ENCODE measurements around the gene SLC12A4.

The SLC12A4 gene

DNA sequence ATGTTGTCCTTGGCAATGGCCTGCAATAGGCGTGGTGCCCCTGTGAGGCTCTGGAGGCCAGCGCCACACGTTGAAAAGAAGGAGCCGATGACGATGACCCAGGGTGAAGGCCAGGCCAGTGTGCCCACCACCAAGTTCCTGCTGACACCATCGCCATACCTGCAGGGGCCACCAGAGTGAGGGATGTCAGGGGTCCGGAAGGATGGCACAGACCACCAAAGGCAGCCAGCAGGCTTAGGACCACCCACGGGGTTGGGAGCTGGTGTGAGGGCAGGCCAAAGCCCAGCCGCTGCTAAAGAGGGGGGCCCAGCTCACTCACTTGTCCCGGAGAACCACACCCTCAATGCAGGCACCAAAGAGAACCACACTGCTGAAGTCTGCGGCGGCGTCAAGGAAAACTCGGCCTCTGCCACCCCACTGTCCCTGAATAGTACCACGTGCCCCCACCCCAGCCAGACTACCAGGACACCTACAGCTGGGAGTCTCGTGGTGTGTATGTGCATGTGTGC lies 18.0 kb downstream of the SLC12A4 start:
- Mint-ChIP-seq H3K9me3 (no peaks in the 10 kb centered on the region), H3K4me1 (no peaks in the 10 kb centered on the region), H3K4me3 (no peak overlapping the region), H3K36me3 (ENCODE audit: insufficient read depth) (peaks cover 8% of the 10 kb centered on the region), H3K27me3 (no peaks in the 10 kb centered on the region), H3K27ac (ENCODE audit: low read depth) (no peak overlapping the region)
- ATAC-seq (replicated peaks; ENCODE audit: extremely low read depth, poor library complexity, severe bottlenecking) (no peak), DNase-seq (ENCODE audit: low spot score in 2 of 2) (no peak)

DNA sequence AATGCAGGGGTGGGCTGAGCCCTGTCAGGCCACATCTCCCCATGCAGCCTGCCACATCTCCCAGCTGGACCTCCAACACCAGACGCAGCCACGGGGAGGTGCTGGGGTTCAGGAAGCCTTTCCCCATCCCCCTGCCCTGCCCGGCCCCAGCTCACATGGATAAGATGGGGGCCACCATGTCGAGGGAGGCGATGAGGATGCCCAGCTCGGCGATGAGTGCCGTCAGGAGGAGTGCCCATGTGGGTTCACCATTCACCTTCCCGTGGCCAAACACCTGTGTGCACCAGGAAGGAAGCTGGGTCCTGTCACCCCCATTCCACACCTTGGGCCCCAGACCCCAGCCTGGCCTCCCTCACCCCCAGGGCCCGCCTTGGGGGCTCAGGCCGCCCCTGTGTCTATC lies 18.8 kb downstream of the SLC12A4 start:
- Mint-ChIP-seq H3K4me3 (no peak overlapping the region), H3K27me3 (no peaks in the 10 kb centered on the region), H3K9me3 (no peaks in the 10 kb centered on the region), H3K36me3 (ENCODE audit: insufficient read depth) (peaks cover 7% of the 10 kb centered on the region), H3K4me1 (no peaks in the 10 kb centered on the region), H3K27ac (ENCODE audit: low read depth) (no peak overlapping the region)
- ATAC-seq (replicated peaks; ENCODE audit: extremely low read depth, poor library complexity, severe bottlenecking) (no peak), DNase-seq (ENCODE audit: low spot score in 2 of 2) (no peak)

DNA sequence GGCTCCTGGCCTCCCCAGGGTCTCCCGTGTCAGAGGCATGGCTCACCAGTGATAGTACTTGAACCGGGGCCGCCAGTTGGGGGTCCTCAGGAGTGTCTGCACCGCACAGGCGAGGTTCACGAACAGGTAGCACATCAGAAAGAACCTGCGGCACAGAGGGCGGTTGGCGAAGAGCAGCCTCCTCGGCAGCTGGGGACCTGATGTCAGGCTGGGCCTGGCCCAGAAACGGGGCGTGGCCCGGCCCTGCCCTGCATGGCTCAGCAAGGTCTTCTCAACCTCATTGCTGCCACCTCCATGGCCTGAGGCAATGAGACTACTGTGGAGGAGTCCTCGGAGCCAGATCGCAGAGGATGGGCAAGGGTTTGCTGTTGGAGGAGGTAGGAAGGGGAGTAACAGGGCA lies 20.4 kb downstream of the SLC12A4 start:
- DNase-seq (ENCODE audit: low spot score in 2 of 2) = no peak
- H3K36me3 Mint-ChIP-seq (ENCODE audit: insufficient read depth) = peaks cover 8% of the 10 kb centered on the region
- H3K9me3 Mint-ChIP-seq = no peaks in the 10 kb centered on the region
- H3K4me3 Mint-ChIP-seq = no peak overlapping the region
- H3K4me1 Mint-ChIP-seq = no peaks in the 10 kb centered on the region
- no peaks in the 10 kb centered on the region for H3K27me3 Mint-ChIP-seq
- H3K27ac Mint-ChIP-seq (ENCODE audit: low read depth) = peak overlapping the region; percentile 25
- no peak for ATAC-seq (replicated peaks; ENCODE audit: extremely low read depth, poor library complexity, severe bottlenecking)

- H3K27ac Mint-ChIP-seq (ENCODE audit: low read depth) = no peak overlapping the region
- peaks cover 4% of the 10 kb centered on the region for H3K4me1 Mint-ChIP-seq
- ATAC-seq (replicated peaks; ENCODE audit: extremely low read depth, poor library complexity, severe bottlenecking) (no peak), DNase-seq (ENCODE audit: low spot score in 2 of 2) (no peak)
- peaks cover 10% of the 10 kb centered on the region for H3K36me3 Mint-ChIP-seq (ENCODE audit: insufficient read depth)
- no peak overlapping the region for H3K4me3 Mint-ChIP-seq
- no peaks in the 10 kb centered on the region for H3K9me3 Mint-ChIP-seq
- no peaks in the 10 kb centered on the region for H3K27me3 Mint-ChIP-seq
Measured at GRCh38 chr16:67946966-67947558, 21.4 kb downstream of the SLC12A4 start.

DNA sequence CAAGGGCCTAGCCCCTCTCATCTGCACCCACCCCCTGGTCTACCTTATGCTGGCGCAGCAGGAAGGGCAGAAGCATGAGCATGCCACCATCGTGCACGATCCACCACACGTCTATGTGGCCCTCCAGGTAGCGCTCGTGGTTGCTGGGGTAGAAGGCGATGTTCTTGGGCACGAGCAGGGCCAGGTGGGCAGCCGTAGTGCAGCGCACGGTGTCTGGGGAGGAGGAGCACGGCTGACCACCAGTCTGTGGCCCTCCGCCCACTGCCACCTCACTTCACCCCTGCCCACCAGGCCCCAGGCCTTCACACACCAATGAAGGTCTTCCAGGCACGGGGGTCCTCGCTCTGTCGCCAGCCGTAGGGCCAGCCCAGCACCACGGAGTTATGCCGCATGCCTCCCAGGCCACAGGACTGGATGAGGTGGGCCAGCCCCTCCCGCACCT lies 22.3 kb downstream of the SLC12A4 start:
- ATAC-seq (replicated peaks; ENCODE audit: extremely low read depth, poor library complexity, severe bottlenecking) (no peak), DNase-seq (ENCODE audit: low spot score in 2 of 2) (no peak)
- Mint-ChIP-seq H3K4me1 (peaks cover 10% of the 10 kb centered on the region), H3K36me3 (ENCODE audit: insufficient read depth) (peaks cover 13% of the 10 kb centered on the region), H3K4me3 (no peak overlapping the region), H3K27me3 (no peaks in the 10 kb centered on the region), H3K27ac (ENCODE audit: low read depth) (no peak overlapping the region), H3K9me3 (no peaks in the 10 kb centered on the region)

DNA sequence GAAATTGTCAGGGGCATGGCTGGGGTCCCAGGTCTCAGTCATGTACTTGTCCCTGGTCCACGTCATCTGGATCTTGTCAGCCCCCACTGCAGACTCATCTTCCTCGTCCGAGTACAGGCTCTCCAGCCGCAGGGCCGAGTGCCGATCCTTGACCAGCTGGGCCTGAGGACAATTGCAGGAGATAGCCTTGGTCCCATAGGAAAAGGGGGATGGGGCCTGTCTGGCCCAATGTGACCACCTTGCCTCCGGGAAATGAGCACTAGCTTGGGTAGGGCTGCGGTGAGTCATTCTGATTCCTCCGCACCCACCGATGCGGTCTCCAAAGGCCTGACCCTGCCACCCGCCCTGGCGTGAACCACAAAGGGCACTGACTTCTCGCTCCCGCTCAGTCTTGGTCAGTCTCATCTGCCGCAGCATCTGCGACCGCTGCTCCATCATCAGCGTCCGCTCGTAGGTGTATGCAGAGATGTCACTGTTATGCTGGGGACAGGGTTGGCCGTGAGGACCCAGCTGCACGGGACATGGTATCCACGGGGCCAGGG lies 23.0 kb downstream of the SLC12A4 start:
- peaks cover 13% of the 10 kb centered on the region for H3K36me3 Mint-ChIP-seq (ENCODE audit: insufficient read depth)
- H3K4me1 Mint-ChIP-seq = peaks cover 10% of the 10 kb centered on the region
- H3K27ac Mint-ChIP-seq (ENCODE audit: low read depth) = no peak overlapping the region
- no peak for DNase-seq (ENCODE audit: low spot score in 2 of 2)
- ATAC-seq (replicated peaks; ENCODE audit: extremely low read depth, poor library complexity, severe bottlenecking) = no peak
- no peak overlapping the region for H3K4me3 Mint-ChIP-seq
- H3K9me3 Mint-ChIP-seq = no peaks in the 10 kb centered on the region
- no peaks in the 10 kb centered on the region for H3K27me3 Mint-ChIP-seq

DNA sequence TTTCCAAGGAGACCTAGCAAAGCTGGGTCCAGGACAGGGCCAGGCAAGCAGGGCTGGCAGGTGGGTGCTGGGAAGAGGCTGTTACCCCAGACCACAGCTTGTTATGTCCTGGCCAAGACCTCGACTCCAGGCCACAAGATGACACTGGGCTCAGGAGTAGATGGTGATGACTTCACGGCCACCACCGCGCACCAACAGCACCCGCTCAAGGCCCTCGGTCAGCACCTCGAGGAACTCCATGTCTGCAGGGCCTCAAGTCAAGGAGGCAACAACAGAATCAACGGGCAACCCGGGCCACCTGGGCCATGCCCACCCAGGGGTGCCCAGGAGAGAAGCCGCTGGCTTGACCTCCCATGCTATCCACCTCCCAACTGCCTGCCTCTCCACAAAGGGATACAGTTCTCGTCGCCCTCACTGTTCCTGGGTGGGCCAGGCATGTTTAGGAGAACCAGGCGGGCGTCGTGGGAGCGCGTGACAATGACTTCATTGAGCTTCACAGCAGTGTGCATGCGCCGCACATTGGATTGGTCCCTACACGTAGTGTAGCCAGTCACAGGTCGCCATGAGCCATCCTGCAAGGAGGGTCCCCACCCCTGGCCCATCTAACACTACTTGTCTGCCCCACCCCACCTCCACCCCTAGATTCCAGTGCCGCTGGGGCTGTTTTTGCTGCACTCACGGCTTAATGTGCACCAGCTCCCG lies 23.6 kb downstream of the SLC12A4 start:
- H3K27me3 Mint-ChIP-seq = no peaks in the 10 kb centered on the region
- H3K27ac Mint-ChIP-seq (ENCODE audit: low read depth) = no peak overlapping the region
- H3K36me3 Mint-ChIP-seq (ENCODE audit: insufficient read depth) = peaks cover 13% of the 10 kb centered on the region
- no peaks in the 10 kb centered on the region for H3K9me3 Mint-ChIP-seq
- no peak for DNase-seq (ENCODE audit: low spot score in 2 of 2)
- no peak for ATAC-seq (replicated peaks; ENCODE audit: extremely low read depth, poor library complexity, severe bottlenecking)
- H3K4me1 Mint-ChIP-seq = peaks cover 16% of the 10 kb centered on the region
- H3K4me3 Mint-ChIP-seq = no peak overlapping the region

DNA sequence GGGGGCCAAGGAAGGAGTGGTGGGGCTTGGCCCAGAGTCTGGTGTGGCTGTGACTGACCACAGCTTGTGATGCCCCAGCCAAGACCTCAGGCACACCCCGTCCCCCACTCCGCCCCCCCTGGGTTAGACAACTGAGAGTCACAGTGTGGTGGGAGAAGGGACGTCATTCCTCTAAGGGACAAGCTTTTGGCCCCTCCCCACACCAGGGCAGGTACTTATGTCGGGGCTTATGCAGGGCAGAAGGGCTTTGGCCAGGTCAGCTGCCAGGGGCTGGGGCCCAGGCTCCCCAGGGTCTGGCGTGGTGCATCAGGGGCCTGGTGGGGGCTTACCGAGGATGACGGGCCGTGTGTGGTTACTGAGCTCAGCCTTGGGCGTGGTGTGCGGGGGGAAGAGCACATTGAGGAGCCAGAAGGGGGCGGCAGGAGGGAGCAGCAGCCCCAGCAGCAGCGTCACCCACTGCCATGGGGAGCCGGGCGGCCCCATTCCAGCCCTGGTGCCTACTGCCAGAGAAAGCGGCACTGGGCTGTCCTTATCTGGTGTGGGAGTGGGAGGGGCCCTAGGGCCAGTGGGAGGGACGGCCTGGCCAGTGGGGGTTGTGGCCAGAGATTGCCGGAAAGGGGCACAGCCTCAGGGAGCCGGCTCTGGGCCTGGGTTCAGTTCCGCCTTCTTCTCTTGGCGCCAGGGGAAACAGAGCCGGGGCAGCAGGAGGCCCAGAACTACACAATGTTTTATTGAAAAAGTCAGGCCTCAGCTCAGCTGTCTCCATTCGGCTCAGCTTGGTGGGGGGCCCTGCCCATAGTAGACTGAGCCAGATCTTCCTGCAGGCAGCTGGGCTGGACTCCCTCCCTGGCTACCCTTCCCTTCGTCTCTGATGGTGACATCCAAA lies 24.6 kb downstream of the SLC12A4 start, which contains the start of gene LCAT:
LCAT (minus strand) TSS at position 502 of the 886 bp plus-strand sequence; CDS start at position 483, 19 bp downstream.
- no peaks in the 10 kb centered on the region for H3K27me3 Mint-ChIP-seq
- peaks cover 19% of the 10 kb centered on the region for H3K4me1 Mint-ChIP-seq
- no peak within 1 kb of the TSS for H3K27ac Mint-ChIP-seq (ENCODE audit: low read depth)
- DNase-seq (ENCODE audit: low spot score in 2 of 2) = no peak
- no peak within 1 kb of the TSS for H3K4me3 Mint-ChIP-seq
- ATAC-seq (replicated peaks; ENCODE audit: extremely low read depth, poor library complexity, severe bottlenecking) = no peak
- H3K36me3 Mint-ChIP-seq (ENCODE audit: insufficient read depth) = peaks cover 11% of the 10 kb centered on the region
- H3K9me3 Mint-ChIP-seq = no peaks in the 10 kb centered on the region

- DNase-seq (ENCODE audit: low spot score in 2 of 2) (no peak), ATAC-seq (replicated peaks; ENCODE audit: extremely low read depth, poor library complexity, severe bottlenecking) (no peak)
- H3K36me3 Mint-ChIP-seq (ENCODE audit: insufficient read depth) = peaks cover 11% of the 10 kb centered on the region
- H3K27me3 Mint-ChIP-seq = no peaks in the 10 kb centered on the region
- H3K4me1 Mint-ChIP-seq = peaks cover 19% of the 10 kb centered on the region
- no peak overlapping the region for H3K27ac Mint-ChIP-seq (ENCODE audit: low read depth)
- no peaks in the 10 kb centered on the region for H3K9me3 Mint-ChIP-seq
- no peak overlapping the region for H3K4me3 Mint-ChIP-seq
Measured at GRCh38 chr16:67943256-67943618, 25.2 kb downstream of the SLC12A4 start.

- Mint-ChIP-seq H3K9me3 (no peaks in the 10 kb centered on the region), H3K36me3 (ENCODE audit: insufficient read depth) (peaks cover 10% of the 10 kb centered on the region), H3K27me3 (no peaks in the 10 kb centered on the region), H3K4me1 (peaks cover 19% of the 10 kb centered on the region), H3K4me3 (no peak overlapping the region), H3K27ac (ENCODE audit: low read depth) (peak overlapping the region; percentile 77)
- ATAC-seq (replicated peaks; ENCODE audit: extremely low read depth, poor library complexity, severe bottlenecking) = no peak
- DNase-seq (ENCODE audit: low spot score in 2 of 2) = no peak
Measured at GRCh38 chr16:67942510-67943255, 25.8 kb downstream of the SLC12A4 start.

DNA sequence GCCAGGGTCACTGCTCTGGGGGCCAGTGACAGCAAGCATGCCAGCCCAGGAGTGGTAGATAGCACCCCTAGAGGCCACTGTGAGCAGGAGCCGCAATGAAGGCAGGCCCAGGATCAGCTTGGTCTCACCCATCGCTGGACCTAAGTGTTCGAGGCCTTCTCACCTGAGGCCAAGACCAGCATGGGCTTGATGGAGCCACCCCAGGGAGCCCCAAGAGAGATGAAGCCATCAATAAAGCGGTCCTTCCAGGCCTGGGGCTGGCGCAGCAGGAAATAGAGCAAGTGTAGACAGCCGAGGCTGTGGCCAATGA lies 26.3 kb downstream of the SLC12A4 start:
- ATAC-seq (replicated peaks; ENCODE audit: extremely low read depth, poor library complexity, severe bottlenecking) (peak; percentile 45), DNase-seq (ENCODE audit: low spot score in 2 of 2) (no peak)
- H3K4me1 Mint-ChIP-seq = peaks cover 24% of the 10 kb centered on the region
- H3K27ac Mint-ChIP-seq (ENCODE audit: low read depth) = peak overlapping the region; percentile 77
- H3K36me3 Mint-ChIP-seq (ENCODE audit: insufficient read depth) = peaks cover 9% of the 10 kb centered on the region
- no peaks in the 10 kb centered on the region for H3K27me3 Mint-ChIP-seq
- H3K9me3 Mint-ChIP-seq = no peaks in the 10 kb centered on the region
- H3K4me3 Mint-ChIP-seq = no peak overlapping the region
